Right lobe of liver (tissue), 6 donors: ENCODE data around the gene USB1. TPM values are rescaled to one million over a fixed set of nuclear protein-coding genes. Genes with fewer than 3 reads are reported as not detected.

Experiments used
- ATAC-seq, 4 donors: fragments of 200-7000 bp; cut with Tn5 transposase; one replicate each; pipeline ENCODE4 v1.9.1; 2020; ENCODE audit warnings: mild to moderate bottlenecking in 4 of 4, moderate library complexity in 4 of 4
- DNase-seq, 3 donors: peaks; one replicate each; pipeline ENCODE4 v3.0.0-alpha.2; 2020
- H3K27ac ChIP-seq, 3 donors: fragments of 200-600 bp; one replicate each; pipeline ENCODE4 v1.8.0; 2022
- H3K27me3 ChIP-seq, 2 donors: fragments of 200-600 bp; one replicate each; pipeline ENCODE4 v1.8.0; 2022
- H3K36me3 ChIP-seq, 4 donors: fragments of 200-600 bp; sonication (generic) in 1 of 4; one replicate each; pipeline versions ENCODE4 v1.5.1 to v1.8.0; 2017 to 2022; ENCODE audit warnings: control low read depth in 1 of 4
- H3K4me1 ChIP-seq, 4 donors: fragments of 200-600 bp; sonication (generic) in 1 of 4; one replicate each; pipeline versions ENCODE4 v1.5.1 to v1.8.0; 2017 to 2022; ENCODE audit warnings: control low read depth in 1 of 4
- H3K4me3 ChIP-seq, 3 donors: fragments of 200-600 bp; one replicate each; pipeline ENCODE4 v1.8.0; 2022
- H3K9me3 ChIP-seq, 4 donors: fragments of 200-600 bp; sonication (generic) in 1 of 4; one replicate each; pipeline versions ENCODE4 v1.5.1 to v1.8.0; 2017 to 2022; ENCODE audit warnings: control low read depth in 1 of 4
- CTCF ChIP-seq, 4 donors: fragments of 200-600 bp in 3 of 4; fragments of 450-650 bp in 1 of 4; IDR thresholded peaks; one replicate each; pipeline versions ENCODE4 v1.5.1 to v1.8.0; 2016 to 2022; ENCODE audit warnings: antibody characterized with exemption in 4 of 4, mild to moderate bottlenecking in 2 of 4
- POLR2A ChIP-seq: fragments of 450-650 bp; IDR thresholded peaks from one replicate; pipeline ENCODE4 v1.6.1; 2017; ENCODE audit warnings: antibody characterized with exemption, mild to moderate bottlenecking
- WGBS: methylation state at CpG from one replicate; pipeline ENCODE4 v1.1.6; 2018; ENCODE audit warnings: low coverage, low lambda C conversion rate; ENCODE audit not compliant: insufficient coverage; ENCODE audit errors: missing lambda C conversion rate; 5-methylcytosine and 5-hydroxymethylcytosine counted together
- intact Hi-C, 2 donors: fragments of 100-400 bp; cut with DNase I; formaldehyde crosslinking; loops; one replicate each; pipeline versions ENCODE4 v1.11.2 to v1.14.1; 2022
- total RNA-seq, 6 experiments: library from RNA; depleted of rRNA in 2 of 6; stranded (reverse); fragments of >200 nt in 2 of 6; fragmentation: NEBNext Ultra II Directional in 3 of 6; extraction: Animal tissue kit (Norgen Biotek cat#: 25700) in 3 of 6; gene quantifications; one replicate each; pipeline versions ENCODE4 v1.1.0 to v1.2.4, GENCODE V29; 2016 to 2023
- donor health status: DM: no; HTN: yes; CAD: no.
- donor health status: DM: no; HTN: no; CAD: no.
- donor health status: DM: no; HTN: no; CAD: no.
- donor health status: DM: no; HTN: yes; CAD: no.
- donor health status: DM: no; HTN: yes; CAD: no.

Gene USB1
- total RNA-seq, 6 experiments from 2014 or later: 20.6 to 63.3 (median 25.9) TPM

- Histone ChIP-seq H3K9me3 (no peaks in the 10 kb centered on the region), H3K36me3 (no peaks in the 10 kb centered on the region), H3K27me3 (no peaks in the 10 kb centered on the region), H3K4me3 (peak overlapping the region in 1 of 3 donors; percentile 23), H3K27ac (peak overlapping the region; percentile 17 to 70 (median 69)), H3K4me1 (peaks cover 0 to 67% (median 38%) of the 10 kb centered on the region in 4 donors)
- intact Hi-C loops: no loop called here
- 13% methylated on average over 12 of the region's 14 CpGs for WGBS
- DNase-seq (peak; percentile 73 to 91 (median 86)), ATAC-seq (peak; percentile 31 to 47 (median 36))
- TF ChIP-seq CTCF (IDR thresholded peaks at IDR 0.05) (peak in 2 of 4 donors; percentile 11 to 17), POLR2A (no peak)
Measured at GRCh38 chr16:58031016-58031800, 30.0 kb downstream of the USB1 start.

- DNase-seq (peak; percentile 88 to 97 (median 95)), ATAC-seq (peak; percentile 81 to 84 (median 82))
- Histone ChIP-seq H3K9me3 (no peaks in the 10 kb centered on the region), H3K27me3 (no peaks in the 10 kb centered on the region), H3K27ac (peak overlapping the region; percentile 17 to 70 (median 69)), H3K4me1 (peaks cover 0 to 63% (median 37%) of the 10 kb centered on the region in 4 donors), H3K36me3 (no peaks in the 10 kb centered on the region), H3K4me3 (peak overlapping the region in 1 of 3 donors; percentile 7)
- intact Hi-C loops: no loop called here
- no peak for TF ChIP-seq CTCF (IDR thresholded peaks at IDR 0.05)
- TF ChIP-seq POLR2A: no peak
- no CpG with 5 or more reads among the region's 15 CpGs for WGBS
Measured at GRCh38 chr16:58032710-58033293, 31.6 kb downstream of the USB1 start.

GRCh38 chr16:58034128-58034685 is 33.0 kb downstream of the USB1 start:
- intact Hi-C loops: no loop called here
- Histone ChIP-seq H3K9me3 (no peaks in the 10 kb centered on the region), H3K36me3 (peaks cover 0 to 11% (median 4%) of the 10 kb centered on the region in 4 donors), H3K4me1 (peaks cover 0 to 49% (median 30%) of the 10 kb centered on the region in 4 donors), H3K27me3 (no peaks in the 10 kb centered on the region), H3K27ac (no peak overlapping the region), H3K4me3 (no peak overlapping the region)
- 80% methylated on average over 1 of the region's 14 CpGs for whole genome bisulfite sequencing
- ATAC-seq: no peak
- TF ChIP-seq CTCF (IDR thresholded peaks at IDR 0.05): no peak
- TF ChIP-seq POLR2A: no peak
- DNase-seq: no peak

- intact Hi-C loops: no loop called here
- Histone ChIP-seq H3K27ac (no peak overlapping the region), H3K36me3 (peaks cover 0 to 17% (median 6%) of the 10 kb centered on the region in 4 donors), H3K27me3 (no peaks in the 10 kb centered on the region), H3K4me1 (peaks cover 0 to 44% (median 27%) of the 10 kb centered on the region in 4 donors), H3K9me3 (no peaks in the 10 kb centered on the region), H3K4me3 (no peak overlapping the region)
- WGBS: 78% methylated on average over 5 of the region's 11 CpGs
- ATAC-seq (no peak), DNase-seq (no peak)
- TF ChIP-seq CTCF (IDR thresholded peaks at IDR 0.05) (no peak), POLR2A (no peak)
Measured at GRCh38 chr16:58034774-58035173, 33.6 kb downstream of the USB1 start.
